ENCODE measurements around the gene TNS3. TPM values are rescaled to one million over a fixed set of nuclear protein-coding genes. Genes with fewer than 3 reads are reported as not detected.

The TNS3 gene
- polyA plus RNA-seq, 1 of the 3 experiments (the other 2 are of a cell fraction) = 72.3 TPM

DNA sequence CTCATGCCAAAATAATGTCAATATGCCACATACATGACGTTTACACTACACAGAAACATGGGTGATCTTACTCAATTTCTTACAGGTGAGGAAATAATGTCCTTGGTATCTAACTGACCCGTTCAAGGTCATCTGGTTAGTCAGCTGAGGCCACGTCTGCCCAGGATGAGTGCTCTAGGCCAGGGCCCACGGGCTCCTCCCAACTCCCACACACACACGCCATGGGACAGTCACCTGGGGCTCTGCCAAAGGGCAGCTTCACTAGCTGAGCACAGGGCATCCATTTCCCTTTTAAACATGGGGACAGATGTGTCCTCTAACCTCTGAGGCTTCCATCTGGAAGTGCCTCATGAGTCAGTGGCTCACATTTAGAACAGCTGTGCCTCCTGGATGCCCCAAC lies 123.9 kb downstream of the TNS3 start (continued):
- TF ChIP-seq, protein P1, sequence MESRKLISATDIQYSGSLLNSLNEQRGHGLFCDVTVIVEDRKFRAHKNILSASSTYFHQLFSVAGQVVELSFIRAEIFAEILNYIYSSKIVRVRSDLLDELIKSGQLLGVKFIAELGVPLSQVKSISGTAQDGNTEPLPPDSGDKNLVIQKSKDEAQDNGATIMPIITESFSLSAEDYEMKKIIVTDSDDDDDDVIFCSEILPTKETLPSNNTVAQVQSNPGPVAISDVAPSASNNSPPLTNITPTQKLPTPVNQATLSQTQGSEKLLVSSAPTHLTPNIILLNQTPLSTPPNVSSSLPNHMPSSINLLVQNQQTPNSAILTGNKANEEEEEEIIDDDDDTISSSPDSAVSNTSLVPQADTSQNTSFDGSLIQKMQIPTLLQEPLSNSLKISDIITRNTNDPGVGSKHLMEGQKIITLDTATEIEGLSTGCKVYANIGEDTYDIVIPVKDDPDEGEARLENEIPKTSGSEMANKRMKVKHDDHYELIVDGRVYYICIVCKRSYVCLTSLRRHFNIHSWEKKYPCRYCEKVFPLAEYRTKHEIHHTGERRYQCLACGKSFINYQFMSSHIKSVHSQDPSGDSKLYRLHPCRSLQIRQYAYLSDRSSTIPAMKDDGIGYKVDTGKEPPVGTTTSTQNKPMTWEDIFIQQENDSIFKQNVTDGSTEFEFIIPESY (IDR thresholded peaks at IDR 0.05; ENCODE audit: borderline replicate concordance, low read depth) = no peak
- TF ChIP-seq CTCF (IDR thresholded peaks at IDR 0.05) = no peak
- 0 out of 2 replicates have a peak, but pooled peaks have one; percentile 14 for TF ChIP-seq POLR2AphosphoS5 (IDR thresholded peaks at IDR 0.05; ENCODE audit: low read depth, low read length)
- no peak for TF ChIP-seq TEAD4 (IDR thresholded peaks at IDR 0.05; ENCODE audit: borderline replicate concordance, insufficient read depth)
- TF ChIP-seq ELF1 (IDR thresholded peaks at IDR 0.05) = no peak
- TF ChIP-seq REST (IDR thresholded peaks at IDR 0.05; ENCODE audit: low read depth, low read length) = no peak
- no peak for TF ChIP-seq MEF2A (IDR thresholded peaks at IDR 0.05; ENCODE audit: borderline replicate concordance, low read depth)
- no peak for TF ChIP-seq RAD21 (IDR thresholded peaks at IDR 0.05; ENCODE audit: low read length)
- TF ChIP-seq, protein P2, sequence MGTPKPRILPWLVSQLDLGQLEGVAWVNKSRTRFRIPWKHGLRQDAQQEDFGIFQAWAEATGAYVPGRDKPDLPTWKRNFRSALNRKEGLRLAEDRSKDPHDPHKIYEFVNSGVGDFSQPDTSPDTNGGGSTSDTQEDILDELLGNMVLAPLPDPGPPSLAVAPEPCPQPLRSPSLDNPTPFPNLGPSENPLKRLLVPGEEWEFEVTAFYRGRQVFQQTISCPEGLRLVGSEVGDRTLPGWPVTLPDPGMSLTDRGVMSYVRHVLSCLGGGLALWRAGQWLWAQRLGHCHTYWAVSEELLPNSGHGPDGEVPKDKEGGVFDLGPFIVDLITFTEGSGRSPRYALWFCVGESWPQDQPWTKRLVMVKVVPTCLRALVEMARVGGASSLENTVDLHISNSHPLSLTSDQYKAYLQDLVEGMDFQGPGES (IDR thresholded peaks at IDR 0.05; ENCODE audit: low read depth, low read length) = no peak
- TF ChIP-seq, protein P3, sequence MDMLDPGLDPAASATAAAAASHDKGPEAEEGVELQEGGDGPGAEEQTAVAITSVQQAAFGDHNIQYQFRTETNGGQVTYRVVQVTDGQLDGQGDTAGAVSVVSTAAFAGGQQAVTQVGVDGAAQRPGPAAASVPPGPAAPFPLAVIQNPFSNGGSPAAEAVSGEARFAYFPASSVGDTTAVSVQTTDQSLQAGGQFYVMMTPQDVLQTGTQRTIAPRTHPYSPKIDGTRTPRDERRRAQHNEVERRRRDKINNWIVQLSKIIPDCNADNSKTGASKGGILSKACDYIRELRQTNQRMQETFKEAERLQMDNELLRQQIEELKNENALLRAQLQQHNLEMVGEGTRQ (IDR thresholded peaks at IDR 0.05; ENCODE audit: borderline replicate concordance, low read depth, low read length) = no peak
- TF ChIP-seq GATA2 (CRISPR knock-in tag; IDR thresholded peaks at IDR 0.05) = no peak
- peak; percentile 95 for TF ChIP-seq TCF12 (IDR thresholded peaks at IDR 0.05)
- TF ChIP-seq RCOR1 (IDR thresholded peaks at IDR 0.05; ENCODE audit: low read length) = 0 out of 2 replicates have a peak, but pooled peaks have one; percentile 21
- TF ChIP-seq YY1 (IDR thresholded peaks at IDR 0.05; ENCODE audit: low read depth) = no peak

Data from SK-N-SH (cell line).